HG02763 (cell line): ENCODE results near the gene SLC35F4.
"Not testable (repeated sequence)": the region's sequence is repeated elsewhere in the genome, so short reads cannot be mapped to it uniquely, and the experiment has no call there.

Experiments
- ATAC-seq: cut with Tn5 transposase; IDR thresholded peaks from one replicate; pipeline ENCODE4 v1.9.1; 2021; ENCODE audit warnings: mild to moderate bottlenecking, moderate library complexity; ENCODE audit not compliant: unreplicated experiment

The SLC35F4 gene

GRCh38 chr14:57809808-57810207 is 56.1 kb downstream of the SLC35F4 start:
- no peak for ATAC-seq

DNA sequence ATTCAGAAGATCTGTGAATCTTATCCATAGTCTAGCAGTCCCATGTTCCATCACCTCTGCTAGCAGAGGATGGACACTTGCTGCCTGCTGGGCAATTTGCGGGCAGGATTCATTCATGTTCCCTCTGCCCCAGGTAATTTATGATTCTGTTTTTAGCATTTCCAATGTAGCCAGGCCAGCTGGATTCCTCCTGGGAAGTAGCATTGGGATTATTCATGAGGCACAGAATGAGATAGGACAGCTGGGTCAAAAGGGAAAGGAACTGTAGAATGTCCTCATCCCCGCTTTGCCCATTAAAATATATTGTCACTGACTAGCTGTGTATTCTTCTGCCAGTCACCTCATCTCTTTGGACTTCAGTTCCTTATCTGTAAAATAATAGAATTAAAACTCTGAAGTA is 68.7 kb downstream of the SLC35F4 start:
- no peak for ATAC-seq

DNA sequence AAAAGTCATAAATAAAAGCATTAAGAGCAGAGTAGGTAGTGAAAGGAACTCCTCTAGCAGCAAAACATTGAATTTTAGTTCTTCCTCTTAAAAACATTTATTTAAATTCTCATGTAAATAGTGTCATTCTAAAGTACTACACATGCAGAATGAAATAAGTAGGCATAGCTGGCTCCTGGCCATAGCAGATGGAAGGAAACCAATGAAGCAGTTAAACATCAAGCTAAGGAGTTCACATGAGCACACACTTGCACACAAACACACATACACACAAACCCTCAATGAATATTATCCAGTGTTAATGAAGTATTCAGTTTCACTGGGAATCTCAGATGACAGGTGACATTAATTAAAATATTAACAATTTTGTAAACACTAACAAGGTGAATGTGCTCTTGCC is 69.3 kb downstream of the SLC35F4 start:
- no peak for ATAC-seq

DNA sequence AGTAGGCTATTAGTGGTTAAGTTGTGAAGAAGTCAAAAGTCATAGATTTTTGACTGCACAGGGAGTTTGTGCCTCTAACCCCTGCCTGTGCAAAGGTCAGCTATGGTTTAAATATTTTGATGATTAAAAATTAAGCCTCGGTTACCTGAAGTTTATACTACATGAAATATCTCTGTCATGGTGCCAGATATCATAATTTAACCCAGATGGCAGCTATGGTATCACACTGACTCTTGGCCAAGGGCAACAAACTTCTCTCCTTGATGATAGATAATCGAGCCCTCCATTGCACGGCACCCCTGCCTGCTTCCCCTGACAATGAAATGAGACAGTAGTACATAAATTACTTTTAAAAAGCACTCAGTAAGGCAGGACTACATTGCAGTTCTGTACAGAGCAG is 80.8 kb downstream of the SLC35F4 start:
- ATAC-seq, result no peak

- ATAC-seq, result no peak
These were observed 94.1 kb downstream of the SLC35F4 start for GRCh38 chr14:57771801-57772200.

DNA sequence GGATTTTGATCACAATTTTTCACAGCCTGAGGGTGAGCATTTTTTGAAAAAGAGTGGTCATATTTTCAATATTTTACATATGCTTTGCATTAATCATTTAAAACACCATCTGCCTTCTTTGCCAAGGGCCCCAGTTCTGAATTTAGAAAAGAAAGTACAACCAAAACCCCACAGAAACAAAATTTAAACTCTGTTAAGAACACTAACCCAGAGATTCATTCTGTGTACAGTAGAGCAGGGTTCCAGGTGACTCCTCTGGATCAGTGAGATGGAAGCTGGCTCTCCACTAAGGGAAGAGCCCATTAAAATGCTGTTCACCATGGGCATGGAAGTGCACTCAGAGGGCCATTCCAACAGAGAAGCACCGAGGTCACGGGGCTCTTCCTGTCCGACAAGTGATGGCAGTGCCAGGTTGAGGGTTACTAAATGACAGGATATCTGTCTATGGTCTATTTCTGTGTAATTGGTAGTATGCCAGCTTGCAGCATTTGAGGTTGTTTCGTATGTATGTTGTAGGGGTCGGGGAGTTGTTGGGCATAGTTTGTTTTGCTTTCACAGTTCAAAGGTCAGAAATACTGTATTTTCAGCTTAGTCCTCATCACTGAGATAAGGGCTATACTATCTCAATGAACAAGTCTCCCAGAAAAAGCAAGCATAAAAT is 95.9 kb downstream of the SLC35F4 start:
- ATAC-seq, result no peak

DNA sequence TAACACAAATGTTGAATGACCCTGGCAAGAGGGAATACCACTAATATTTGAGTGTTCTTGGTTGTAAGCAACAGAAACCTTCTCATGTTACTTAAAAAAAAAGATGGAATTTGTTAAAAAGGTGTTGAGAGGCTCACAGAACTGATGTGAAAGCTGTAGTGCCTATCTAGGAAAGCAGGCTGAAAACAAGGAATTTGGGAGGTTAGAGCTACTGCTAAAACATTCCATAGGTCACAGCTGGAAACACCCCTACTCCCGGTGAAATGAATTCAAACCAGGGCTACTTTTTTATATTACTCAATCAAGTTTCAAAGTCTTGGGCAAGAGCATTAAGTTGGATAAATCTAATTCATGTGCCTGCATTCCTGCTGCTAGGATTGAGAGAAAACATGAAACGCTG is 104.1 kb downstream of the SLC35F4 start:
- no peak for ATAC-seq

DNA sequence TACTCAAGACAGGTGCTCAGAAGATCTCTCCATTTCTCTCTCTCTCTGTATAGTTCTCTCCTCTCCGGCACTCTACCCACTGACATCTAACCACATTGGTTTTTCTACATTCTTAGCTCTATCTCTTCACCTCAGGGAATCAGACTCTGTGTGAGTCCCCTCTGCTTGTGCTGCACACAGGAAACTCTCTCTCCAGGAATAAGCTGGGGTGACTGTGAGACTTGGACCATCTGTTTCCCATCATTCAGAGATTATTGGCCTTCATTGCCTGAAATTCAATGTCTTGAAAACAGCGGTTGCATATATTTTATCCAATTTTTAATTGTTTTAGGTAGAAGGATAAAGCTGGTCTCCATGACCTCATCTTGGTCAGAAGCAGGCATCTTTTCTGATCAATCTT is 105.0 kb downstream of the SLC35F4 start:
- no peak for ATAC-seq

GRCh38 chr14:57755018-57755521 is 110.8 kb downstream of the SLC35F4 start:
- no peak for ATAC-seq

DNA sequence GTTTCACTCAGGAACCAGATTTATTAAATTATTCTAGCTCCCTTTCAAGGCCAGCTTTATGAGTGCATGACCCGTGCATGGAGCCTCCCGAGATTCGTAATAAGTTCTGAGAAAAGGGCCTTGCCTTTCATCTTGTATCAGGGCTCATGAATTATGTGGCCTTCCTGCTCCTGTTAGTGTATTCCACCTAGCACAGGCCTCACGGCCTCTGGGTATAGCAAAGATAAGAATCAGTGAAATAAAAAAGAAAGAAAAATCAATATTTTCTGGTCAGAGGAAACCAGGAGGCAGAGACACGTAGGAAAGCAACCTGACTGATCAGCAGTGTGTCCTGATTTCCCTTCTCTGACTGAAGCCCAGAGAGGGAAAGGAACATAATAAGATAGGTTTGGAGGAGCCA is 111.4 kb downstream of the SLC35F4 start:
- ATAC-seq, result no peak

DNA sequence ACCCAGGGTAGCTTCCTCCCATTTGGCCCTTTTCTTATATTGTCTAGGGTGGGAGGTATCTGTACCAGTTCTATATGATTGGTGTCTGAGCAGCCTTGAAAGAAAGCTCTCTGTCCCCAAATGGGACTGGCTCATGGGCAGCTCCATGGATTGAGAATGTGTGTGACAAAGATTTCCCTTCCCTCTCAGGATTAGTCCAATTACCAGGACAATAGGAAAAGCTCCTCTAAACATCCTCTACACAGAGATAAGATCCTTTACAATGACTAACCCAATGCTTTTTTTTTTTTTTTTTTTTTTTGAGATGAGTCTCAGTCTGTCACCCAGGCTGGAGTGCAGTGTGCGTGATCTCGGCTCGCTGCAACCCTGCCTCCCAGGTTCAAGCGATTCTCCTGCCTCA is 112.1 kb downstream of the SLC35F4 start:
- no peak for ATAC-seq

- ATAC-seq, result not testable (repeated sequence)
These were observed 113.7 kb downstream of the SLC35F4 start for GRCh38 chr14:57752142-57752695.

DNA sequence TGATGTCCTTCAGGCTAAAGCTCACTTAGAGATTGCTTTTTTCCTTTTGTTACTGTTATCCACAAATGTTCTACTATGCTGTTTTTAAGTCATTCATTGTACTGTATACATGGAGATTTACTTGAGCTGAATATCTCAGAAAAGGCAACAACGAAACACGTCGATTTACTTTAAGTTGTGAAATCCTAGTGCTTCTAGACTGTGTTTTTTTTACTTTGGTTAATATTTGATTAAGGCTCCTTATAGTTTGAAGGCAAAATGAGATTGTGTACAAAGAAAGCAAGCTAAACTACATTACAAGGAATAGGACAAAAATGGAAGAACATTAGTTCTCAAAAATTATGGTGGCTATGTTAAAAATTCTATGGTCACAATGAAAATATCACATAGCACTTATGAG is 114.5 kb downstream of the SLC35F4 start:
- no peak for ATAC-seq

DNA sequence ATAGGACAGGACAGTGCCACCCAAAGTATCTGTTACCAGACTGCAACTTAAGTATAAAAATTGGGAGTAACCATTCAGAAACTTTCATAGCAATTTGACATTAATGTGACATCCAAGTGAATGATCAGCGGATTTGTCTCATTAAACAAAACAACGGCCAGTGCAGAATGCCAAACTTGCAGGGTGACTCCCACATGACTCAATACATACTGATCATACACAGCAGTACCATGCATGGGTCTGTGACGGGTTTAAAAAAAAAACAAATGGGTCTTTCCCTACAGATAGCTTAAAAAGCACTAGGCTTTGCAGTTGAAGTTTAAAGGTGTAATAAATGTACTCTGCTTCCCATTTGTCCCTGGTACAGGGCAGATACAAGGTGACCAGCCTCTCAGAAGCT is 116.6 kb downstream of the SLC35F4 start:
- no peak for ATAC-seq

DNA sequence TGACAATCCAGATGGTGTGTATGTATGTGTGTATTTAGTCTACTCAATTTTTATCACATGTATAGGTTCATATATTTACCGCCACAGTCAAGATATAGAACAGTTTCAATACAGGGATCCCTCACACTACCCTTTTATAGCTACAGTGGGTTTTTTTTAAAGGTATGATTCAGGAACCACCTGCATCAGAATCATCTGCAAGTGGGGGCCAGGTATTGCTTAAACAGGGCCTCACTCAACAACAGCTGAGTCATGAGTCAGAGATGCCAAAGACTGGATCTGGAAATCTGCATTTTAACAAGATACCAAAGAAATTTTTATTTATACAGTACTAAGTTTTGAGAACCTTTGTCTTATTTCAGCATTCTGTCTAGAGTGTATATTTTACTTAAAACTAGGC is 117.6 kb downstream of the SLC35F4 start:
- no peak for ATAC-seq

DNA sequence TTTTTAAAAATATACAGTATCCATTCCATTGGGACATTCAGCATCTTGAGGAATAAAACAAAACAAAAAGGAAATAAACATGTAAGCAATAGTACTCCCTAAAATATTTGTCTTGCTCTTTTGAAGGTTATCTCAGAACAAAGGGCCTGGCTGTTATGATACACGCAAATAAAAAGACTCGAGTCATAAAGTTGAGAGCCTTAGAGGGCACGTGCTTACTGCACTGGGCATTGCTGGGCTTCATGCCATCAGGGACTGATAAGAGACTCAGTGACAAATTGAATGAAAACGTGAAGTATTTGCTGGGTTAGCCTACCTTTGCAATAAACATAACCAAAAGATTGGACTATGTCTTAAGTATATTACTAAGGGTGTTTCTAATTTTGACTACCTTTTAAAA is 118.9 kb downstream of the SLC35F4 start:
- ATAC-seq, result no peak

DNA sequence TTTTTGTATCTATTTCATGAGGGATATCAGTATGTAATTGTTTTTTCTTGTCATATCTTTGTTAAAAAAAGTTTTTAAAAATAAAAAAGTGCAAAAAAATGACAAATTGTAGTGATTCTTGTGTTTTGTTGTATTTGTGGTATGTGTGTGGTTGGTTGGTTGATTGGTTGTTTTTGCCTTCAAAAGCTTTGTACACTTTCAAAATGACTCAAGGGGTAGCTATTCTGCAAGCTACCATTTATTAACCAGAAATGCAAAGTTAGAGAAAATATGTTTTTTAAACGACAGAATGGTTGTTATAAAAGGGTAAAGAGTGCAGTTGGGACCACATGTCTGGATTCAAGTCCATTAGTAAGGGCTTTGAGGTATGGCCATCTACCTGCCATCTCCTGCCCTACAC is 119.3 kb downstream of the SLC35F4 start:
- ATAC-seq, result no peak

DNA sequence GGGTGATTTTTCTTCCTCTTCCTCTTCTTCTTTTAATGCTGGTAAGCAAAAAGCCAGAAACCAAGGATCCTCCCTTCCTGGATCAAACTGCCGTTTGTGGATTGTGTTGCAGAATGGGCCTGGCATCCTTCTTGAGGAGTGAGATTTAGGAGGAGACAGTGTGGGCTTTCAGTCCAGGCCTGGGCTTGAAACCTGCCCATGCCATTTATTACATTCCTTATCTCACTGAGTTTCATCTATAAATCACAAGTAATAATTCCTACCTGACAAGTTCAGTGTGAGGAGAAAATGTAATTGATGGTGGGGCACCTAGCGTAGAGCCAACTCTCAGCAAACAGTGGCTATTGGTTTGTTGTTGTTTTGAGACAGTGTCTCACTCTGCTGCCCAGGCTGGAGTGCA is 126.4 kb downstream of the SLC35F4 start:
- no peak for ATAC-seq

DNA sequence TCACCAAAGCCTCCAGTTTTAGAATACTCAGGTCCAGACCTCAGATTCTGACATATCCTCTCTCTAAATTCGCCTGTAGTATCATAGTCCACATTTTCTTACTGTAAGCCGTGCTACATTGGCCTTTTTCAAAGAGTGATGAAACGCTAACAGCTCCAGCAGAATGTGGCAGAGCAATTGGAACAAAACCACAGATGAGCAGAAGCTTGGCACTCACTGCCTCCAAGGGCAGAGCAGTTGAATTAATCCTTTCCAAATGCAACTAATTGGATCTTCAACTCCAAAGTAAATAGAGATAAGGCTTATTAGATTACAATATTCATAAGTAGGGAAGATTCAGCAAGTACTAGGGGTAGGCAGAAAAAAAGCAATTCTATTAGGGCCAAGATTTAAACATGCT is 128.3 kb downstream of the SLC35F4 start:
- no peak for ATAC-seq

DNA sequence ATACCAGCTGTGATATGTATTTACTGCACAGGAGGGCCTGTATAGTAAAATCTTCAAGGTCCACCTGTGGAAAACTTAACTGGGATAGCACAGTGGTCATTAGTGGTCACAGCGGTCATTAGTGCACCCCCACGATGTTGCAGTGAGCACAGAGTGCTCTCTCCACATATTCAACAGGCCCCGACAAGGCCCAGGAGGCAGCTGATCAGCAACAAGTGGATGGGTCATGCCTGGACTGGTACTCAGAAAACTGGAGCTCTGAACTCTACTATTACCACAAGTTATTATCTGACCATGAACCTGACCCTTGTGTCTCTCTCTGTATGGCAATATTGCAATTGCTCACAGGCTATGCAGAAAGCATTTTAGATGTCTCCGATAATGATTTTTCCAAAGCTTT is 129.5 kb downstream of the SLC35F4 start:
- ATAC-seq, result no peak

DNA sequence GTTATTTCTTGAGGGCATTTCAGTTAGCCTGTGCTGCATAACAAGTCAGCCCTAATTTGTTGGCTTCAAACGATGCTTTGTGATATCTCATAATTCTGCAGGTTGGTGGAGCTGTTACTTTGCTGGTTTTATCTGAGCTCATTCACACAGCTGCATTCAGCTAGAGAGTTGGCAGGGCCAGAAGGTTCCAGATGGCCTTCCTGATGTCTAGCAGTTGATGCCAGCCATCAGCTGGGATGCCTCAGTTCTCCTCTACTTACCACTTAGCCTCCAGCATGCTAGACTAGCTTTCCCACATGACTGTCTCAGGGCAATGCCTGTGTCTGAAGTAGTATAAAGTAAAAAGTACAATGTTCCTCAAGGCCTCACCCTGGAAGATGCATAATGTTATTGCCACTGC is 130.6 kb downstream of the SLC35F4 start:
- no peak for ATAC-seq

DNA sequence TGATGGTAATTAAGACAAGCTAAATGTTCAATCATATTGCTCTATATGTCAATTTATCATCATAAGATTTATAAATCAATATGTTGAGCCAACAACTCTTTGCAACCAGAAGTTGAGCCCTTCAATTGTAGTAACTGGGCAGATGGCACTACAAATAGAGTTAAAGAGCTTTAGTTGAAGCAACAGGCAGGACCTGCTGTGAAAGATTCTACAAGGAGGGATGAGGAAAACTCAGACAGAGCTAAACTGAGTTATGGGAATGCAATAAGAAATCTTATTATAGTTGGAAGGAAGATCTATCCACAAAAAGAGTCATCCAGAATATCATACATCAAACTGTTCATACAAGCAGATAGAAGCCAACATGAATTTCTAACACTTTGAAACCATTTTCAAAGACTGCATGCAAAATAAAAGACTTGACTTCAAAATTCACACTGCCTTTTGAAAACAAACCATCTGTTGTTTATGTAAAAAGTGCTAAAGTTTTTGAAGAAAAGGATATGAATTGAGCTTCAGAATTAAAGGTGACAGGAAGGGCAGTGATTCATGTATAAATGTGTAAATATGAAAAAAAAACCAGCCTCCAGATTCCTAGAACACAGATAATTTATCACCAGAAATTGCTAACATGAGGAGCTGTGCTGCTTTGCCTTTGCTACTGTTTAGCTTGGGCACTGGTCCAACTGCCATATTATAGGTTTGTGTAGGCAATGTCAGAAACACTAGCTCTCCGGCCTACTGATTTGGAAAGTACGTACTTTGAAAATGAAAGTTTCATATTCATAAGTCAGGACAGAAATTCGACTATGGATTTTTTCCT is 133.2 kb downstream of the SLC35F4 start:
- no peak for ATAC-seq
